Immature natural killer cell (primary cell): ENCODE data around the gene UBE2F. TPM values are rescaled to one million over a fixed set of nuclear protein-coding genes. Genes with fewer than 3 reads are reported as not detected.
"Not testable (repeated sequence)": the region's sequence is repeated elsewhere in the genome, so short reads cannot be mapped to it uniquely, and the experiment has no call there.

Experiments used
- DNase-seq, 3 donors: peaks; one replicate each; pipeline ENCODE4 v3.0.0; 2022; ENCODE audit warnings: mixed read lengths in 1 of 3
- H3K27ac Mint-ChIP-seq, 6 donors: one replicate each; pipeline ENCODE4 v1.8.0; 2020; ENCODE audit warnings: mixed read lengths in 6 of 6, mild to moderate bottlenecking in 5 of 6, inconsistent platforms in 4 of 6, moderate library complexity in 3 of 6
- H3K27me3 Mint-ChIP-seq, 3 donors: one replicate each; pipeline ENCODE4 v1.8.0; 2020 to 2021; ENCODE audit warnings: low read depth in 3 of 3, mild to moderate bottlenecking in 3 of 3, mixed read lengths in 3 of 3, moderate library complexity in 3 of 3, inconsistent platforms in 1 of 3
- H3K36me3 Mint-ChIP-seq, 3 donors: one replicate each; pipeline ENCODE4 v1.8.0; 2020; ENCODE audit warnings: mixed read lengths in 3 of 3, inconsistent platforms in 2 of 3, mild to moderate bottlenecking in 2 of 3
- H3K4me1 Mint-ChIP-seq, 2 donors: one replicate each; pipeline ENCODE4 v1.8.0; 2020; ENCODE audit warnings: inconsistent platforms in 2 of 2, mild to moderate bottlenecking in 2 of 2, mixed read lengths in 2 of 2, moderate library complexity in 1 of 2
- H3K4me3 Mint-ChIP-seq, 5 donors: one replicate each; pipeline ENCODE4 v1.8.0; 2020; ENCODE audit warnings: mild to moderate bottlenecking in 5 of 5, mixed read lengths in 5 of 5, inconsistent platforms in 3 of 5, moderate library complexity in 3 of 5
- H3K9me3 Mint-ChIP-seq, 6 donors: one replicate each; pipeline ENCODE4 v1.8.0; 2020; ENCODE audit warnings: mild to moderate bottlenecking in 6 of 6, mixed read lengths in 6 of 6, inconsistent platforms in 4 of 6, moderate library complexity in 3 of 6
- polyA plus RNA-seq, 3 donors: library from polyadenylated mRNA; unstranded; fragments of 300-500 nt; fragmentation: Illumina TruSeq; gene quantifications; one replicate each; pipeline ENCODE4 v1.2.3, GENCODE V29; 2021

UBE2F gene
- polyA plus RNA-seq, 3 donors from 2014 or later, result 274 to 339 (median 323) TPM

DNA sequence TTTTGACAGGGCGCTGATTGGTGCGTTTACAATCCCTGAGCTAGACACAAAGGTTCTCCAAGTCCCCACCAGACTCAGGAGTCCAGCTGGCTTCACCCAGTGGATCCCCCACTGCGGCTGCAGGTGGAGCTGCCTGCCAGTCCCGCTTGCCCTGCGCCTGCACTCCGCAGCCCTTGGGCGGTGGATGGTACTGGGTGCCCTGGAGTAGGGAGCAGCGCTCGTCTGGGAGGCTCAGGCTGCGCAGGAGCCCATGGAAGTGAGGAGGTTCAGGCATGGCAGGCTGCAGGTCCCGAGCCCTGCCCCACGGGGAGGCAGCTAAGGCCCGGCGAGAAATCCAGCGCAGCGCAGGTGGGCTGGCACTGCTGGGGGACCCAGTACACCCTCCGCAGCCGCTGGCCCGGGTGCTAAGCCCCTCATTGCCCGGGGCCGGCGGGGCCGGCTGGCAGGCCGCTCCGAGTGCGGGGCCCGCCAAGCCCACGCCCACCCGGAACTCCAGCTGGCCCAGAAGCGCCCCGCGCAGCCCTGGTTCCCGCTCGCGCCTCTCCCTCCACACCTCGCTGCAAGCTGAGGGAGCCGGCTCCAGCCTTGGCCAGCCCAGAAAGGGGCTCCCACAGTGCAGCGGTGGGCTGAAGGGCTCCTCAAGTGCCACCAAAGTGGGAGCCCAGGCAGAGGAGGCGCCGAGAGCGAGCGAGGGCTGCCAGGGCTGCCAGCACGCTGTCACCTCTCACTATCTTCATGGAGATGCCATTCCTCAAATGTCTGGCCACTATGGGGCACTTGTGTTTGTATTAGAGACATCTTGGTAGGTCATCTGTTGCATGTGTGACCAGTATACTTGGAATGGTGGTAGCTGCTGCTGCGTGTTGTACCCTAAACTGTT, 91.1 kb downstream of the UBE2F start:
- Mint-ChIP-seq H3K4me1 (peaks cover 29 to 46% of the 10 kb centered on the region in 2 donors), H3K27ac (peak overlapping the region in 3 of 6 donors; percentile 34 to 84 (median 71)), H3K4me3 (peak overlapping the region in 2 of 5 donors; percentile 18 to 69), H3K27me3 (peaks cover 2 to 18% (median 8%) of the 10 kb centered on the region in 3 donors)
- not testable (repeated sequence) for H3K36me3 Mint-ChIP-seq, H3K9me3 Mint-ChIP-seq, DNase-seq

- Mint-ChIP-seq H3K9me3 (no peaks in the 10 kb centered on the region), H3K27ac (peak overlapping the region in 4 of 6 donors; percentile 45 to 90 (median 86)), H3K4me1 (peaks cover 29 to 48% of the 10 kb centered on the region in 2 donors), H3K36me3 (peaks cover 2 to 9% (median 3%) of the 10 kb centered on the region in 3 donors), H3K4me3 (peak overlapping the region; percentile 87 to 97 (median 91)), H3K27me3 (peaks cover 2 to 14% (median 8%) of the 10 kb centered on the region in 3 donors)
- DNase-seq, result no peak
Observed at GRCh38 chr2:238059505-238059904, 92.7 kb downstream of the UBE2F start.

DNA sequence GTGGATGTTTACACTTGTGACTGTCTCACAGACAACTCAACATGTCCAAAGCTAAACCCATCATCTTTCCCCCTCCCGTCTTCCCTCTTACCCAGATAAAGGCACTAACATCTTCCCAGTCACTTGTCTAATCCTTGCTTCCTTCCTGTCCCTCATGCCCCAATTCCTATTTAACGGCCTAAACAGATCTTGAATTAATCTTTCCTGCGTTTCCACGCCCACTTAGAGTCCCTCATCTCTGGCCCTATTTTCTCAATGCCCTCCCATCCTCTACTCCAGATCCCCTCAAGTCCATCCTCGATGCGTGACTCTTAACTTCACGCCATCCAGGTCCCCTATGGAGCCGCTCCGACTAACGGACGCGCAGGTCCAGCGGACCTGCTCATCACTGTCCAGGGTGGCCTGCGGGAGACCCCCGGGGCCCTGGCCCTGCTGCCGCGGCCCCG, 93.3 kb downstream of the UBE2F start:
- Mint-ChIP-seq H3K9me3 (no peaks in the 10 kb centered on the region), H3K4me1 (peaks cover 29 to 48% of the 10 kb centered on the region in 2 donors), H3K27ac (peak overlapping the region; percentile 84 to 93 (median 88)), H3K36me3 (peaks cover 4 to 9% (median 6%) of the 10 kb centered on the region in 3 donors), H3K27me3 (peaks cover 2 to 14% (median 8%) of the 10 kb centered on the region in 3 donors), H3K4me3 (peak overlapping the region; percentile 87 to 97 (median 91))
- DNase-seq, result no peak

GRCh38 chr2:238060542-238061314, 93.9 kb downstream of the UBE2F start, which contains the start of gene SCLY:
TSS of gene SCLY (plus strand) at chr2:238061001. CDS start at chr2:238061055, 54 bp downstream.
- Mint-ChIP-seq H3K4me1 (peaks cover 29 to 48% of the 10 kb centered on the region in 2 donors), H3K9me3 (no peaks in the 10 kb centered on the region), H3K36me3 (peaks cover 6 to 9% (median 8%) of the 10 kb centered on the region in 3 donors), H3K27ac (peak within 1 kb of the TSS; percentile 84 to 93 (median 90)), H3K4me3 (peak within 1 kb of the TSS; percentile 87 to 97 (median 91)), H3K27me3 (peaks cover 2 to 14% (median 7%) of the 10 kb centered on the region in 3 donors)
- DNase-seq, result peak; percentile 94 to 97 (median 95)

DNA sequence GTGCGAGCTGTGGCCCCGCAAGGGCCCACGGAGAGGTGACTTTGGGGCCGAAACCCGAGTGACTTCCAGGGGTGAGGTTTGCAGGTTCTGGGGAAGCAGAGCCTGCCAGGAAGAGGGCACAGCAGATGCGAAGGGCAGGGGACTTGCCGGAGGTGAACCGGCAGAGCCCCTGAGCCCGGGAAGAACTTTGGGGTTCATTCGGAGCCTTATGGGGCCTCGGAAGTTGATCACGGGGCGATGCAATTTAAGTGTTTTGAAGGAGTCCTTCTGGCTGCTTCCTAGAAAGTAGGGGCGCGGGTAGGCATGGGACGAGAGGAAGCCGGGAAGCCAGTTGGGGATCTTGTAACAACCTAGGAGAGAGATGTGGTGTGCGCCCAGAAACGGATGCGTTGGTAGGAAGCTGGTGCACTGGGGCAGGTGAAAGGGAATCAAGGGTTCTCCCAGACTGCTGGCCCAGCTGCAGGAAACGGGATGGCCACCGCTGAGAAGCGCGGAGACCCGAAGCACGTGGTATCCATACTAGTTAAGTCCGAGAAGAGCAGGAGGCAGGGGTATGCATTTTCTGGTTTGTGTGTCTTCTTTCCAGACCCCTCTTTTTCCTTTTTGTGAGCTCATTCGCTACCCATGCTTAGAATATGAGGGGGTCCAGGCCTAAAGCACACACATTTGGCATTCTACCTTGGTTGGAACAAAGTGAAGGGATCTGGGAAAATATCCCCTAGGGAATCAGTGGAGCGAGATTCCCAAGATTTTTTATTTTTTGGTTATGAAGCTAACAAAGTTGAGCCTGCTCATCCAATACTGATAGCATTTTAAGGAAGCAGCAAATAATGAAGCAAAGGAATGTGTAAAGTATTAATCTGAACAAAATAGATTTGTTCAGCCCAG, 94.7 kb downstream of the UBE2F start:
- Mint-ChIP-seq H3K4me3 (peak overlapping the region; percentile 81 to 91 (median 87)), H3K4me1 (peaks cover 29 to 52% of the 10 kb centered on the region in 2 donors)

GRCh38 chr2:238063414-238064189, 96.8 kb downstream of the UBE2F start:
- Mint-ChIP-seq H3K4me1 (peaks cover 27 to 52% of the 10 kb centered on the region in 2 donors), H3K9me3 (no peaks in the 10 kb centered on the region), H3K27me3 (peaks cover 0 to 4% (median 2%) of the 10 kb centered on the region in 3 donors), H3K27ac (no peak overlapping the region), H3K4me3 (no peak overlapping the region), H3K36me3 (peaks cover 9 to 29% (median 22%) of the 10 kb centered on the region in 3 donors)
- DNase-seq, result no peak

More for the DNA sequence above, 94.7 kb downstream of the UBE2F start:
- peak overlapping the region; percentile 54 to 89 (median 84) for H3K27ac Mint-ChIP-seq
- peaks cover 6 to 15% (median 12%) of the 10 kb centered on the region in 3 donors for H3K36me3 Mint-ChIP-seq
- H3K9me3 Mint-ChIP-seq, result no peaks in the 10 kb centered on the region
- no peak for DNase-seq
- H3K27me3 Mint-ChIP-seq, result peaks cover 2 to 12% (median 4%) of the 10 kb centered on the region in 3 donors

DNA sequence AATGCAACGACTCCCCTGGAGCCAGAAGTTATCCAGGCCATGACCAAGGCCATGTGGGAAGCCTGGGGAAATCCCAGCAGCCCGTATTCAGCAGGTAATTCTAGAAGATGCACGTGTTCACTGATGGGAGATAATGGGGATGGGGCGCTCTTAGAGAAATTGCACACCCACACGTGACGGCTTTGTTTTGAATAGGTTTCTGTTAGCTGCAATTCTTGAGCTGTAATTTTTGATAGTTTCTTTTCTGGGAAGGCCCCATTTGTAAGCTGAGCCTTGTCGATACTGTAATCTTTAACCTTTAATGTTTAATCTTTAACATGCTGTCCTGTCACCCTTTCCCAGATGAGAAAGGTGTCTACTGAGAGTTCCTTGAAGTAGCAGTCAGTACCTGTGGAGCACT, 97.6 kb downstream of the UBE2F start:
- DNase-seq, result no peak
- Mint-ChIP-seq H3K27me3 (peaks cover 0 to 4% (median 2%) of the 10 kb centered on the region in 3 donors), H3K27ac (no peak overlapping the region), H3K36me3 (peaks cover 12 to 26% (median 25%) of the 10 kb centered on the region in 3 donors), H3K4me3 (no peak overlapping the region), H3K4me1 (peaks cover 27 to 55% of the 10 kb centered on the region in 2 donors), H3K9me3 (no peaks in the 10 kb centered on the region)

GRCh38 chr2:238065071-238065846, 98.4 kb downstream of the UBE2F start:
- Mint-ChIP-seq H3K4me3 (no peak overlapping the region), H3K4me1 (peaks cover 25 to 53% of the 10 kb centered on the region in 2 donors), H3K27ac (no peak overlapping the region), H3K9me3 (no peaks in the 10 kb centered on the region), H3K27me3 (peaks cover 0 to 2% (median 2%) of the 10 kb centered on the region in 3 donors), H3K36me3 (peaks cover 15 to 31% (median 24%) of the 10 kb centered on the region in 3 donors)
- no peak for DNase-seq

DNA sequence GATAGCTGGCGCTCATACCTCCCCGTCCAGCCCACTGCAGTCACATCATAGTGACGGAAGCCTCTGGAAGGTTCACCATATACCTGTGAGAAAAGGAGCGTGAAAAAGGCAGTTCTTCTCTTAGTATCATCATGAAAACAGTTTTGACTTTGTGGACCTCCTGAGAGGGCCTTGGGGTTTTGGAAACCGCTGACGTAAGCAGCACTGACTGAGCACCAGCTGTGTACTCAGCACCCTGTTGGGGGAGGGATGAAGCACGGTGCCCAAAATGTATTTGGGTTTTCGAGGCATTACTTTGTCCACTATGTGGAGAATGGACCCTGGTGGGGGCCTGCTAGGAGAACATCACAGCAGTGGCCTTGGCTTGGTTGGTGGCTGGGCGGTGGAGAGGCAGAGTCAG, 99.4 kb downstream of the UBE2F start:
- peaks cover 25 to 49% of the 10 kb centered on the region in 2 donors for H3K4me1 Mint-ChIP-seq

GRCh38 chr2:238066718-238067117, 99.9 kb downstream of the UBE2F start:
- not testable (repeated sequence) for H3K27ac Mint-ChIP-seq, H3K4me3 Mint-ChIP-seq

More for the DNA sequence above, 99.4 kb downstream of the UBE2F start:
- H3K27me3 Mint-ChIP-seq, result no peaks in the 10 kb centered on the region
- H3K36me3 Mint-ChIP-seq, result peaks cover 15 to 31% (median 24%) of the 10 kb centered on the region in 3 donors
- DNase-seq, result no peak
- H3K27ac Mint-ChIP-seq, result no peak overlapping the region
- H3K4me3 Mint-ChIP-seq, result no peak overlapping the region
- no peaks in the 10 kb centered on the region for H3K9me3 Mint-ChIP-seq

DNA sequence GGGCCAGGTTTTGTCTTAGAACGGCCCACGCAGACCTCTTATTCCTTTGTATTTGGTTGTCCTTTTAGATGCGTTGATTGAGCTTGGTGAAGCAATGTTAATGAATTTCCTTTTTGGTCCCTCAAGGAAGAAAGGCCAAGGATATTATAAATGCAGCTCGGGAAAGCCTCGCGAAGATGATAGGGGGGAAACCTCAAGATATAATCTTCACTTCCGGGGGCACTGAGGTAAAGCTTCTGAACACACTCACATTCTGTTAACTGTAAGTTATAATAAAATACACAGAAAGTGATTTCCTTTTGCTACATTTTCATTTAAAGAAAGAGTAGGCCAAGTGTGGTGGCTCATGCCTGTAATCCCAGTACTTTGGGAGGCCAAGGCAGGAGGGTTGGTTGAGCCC, 101.1 kb downstream of the UBE2F start:
- no peak for DNase-seq
- Mint-ChIP-seq H3K4me3 (no peak overlapping the region), H3K27ac (peak overlapping the region in 3 of 6 donors; percentile 21 to 49 (median 23)), H3K27me3 (no peaks in the 10 kb centered on the region), H3K36me3 (peaks cover 25 to 46% (median 37%) of the 10 kb centered on the region in 3 donors), H3K4me1 (peaks cover 15 to 33% of the 10 kb centered on the region in 2 donors), H3K9me3 (no peaks in the 10 kb centered on the region)

More at GRCh38 chr2:238066718-238067117, 99.9 kb downstream of the UBE2F start:
- DNase-seq, H3K27me3 Mint-ChIP-seq, H3K9me3 Mint-ChIP-seq: not testable (repeated sequence)
- Mint-ChIP-seq H3K4me1 (peaks cover 20 to 44% of the 10 kb centered on the region in 2 donors), H3K36me3 (peaks cover 18 to 34% (median 27%) of the 10 kb centered on the region in 3 donors)
